K562 (cell line): ENCODE results near the gene TBL2. TPM values are rescaled to one million over a fixed set of nuclear protein-coding genes. Genes with fewer than 3 reads are reported as not detected.

ENCODE experiments used
- CBFA2T3 ChIP-seq: fragments of 450-650 bp; IDR thresholded peaks from 2 replicates; pipeline ENCODE4 v1.6.1; 2017
- CBX8 ChIP-seq: fragments of 200-600 bp; sonication (generic); IDR thresholded peaks from 2 replicates; pipeline ENCODE4 v1.6.1; 2012; ENCODE audit warnings: borderline replicate concordance, mixed run types, low read depth, mild to moderate bottlenecking, moderate library complexity, mixed read lengths, low read length, control low read depth, inconsistent platforms; ENCODE audit not compliant: poor library complexity, severe bottlenecking; ENCODE audit errors: extremely low read depth
- CHD2 ChIP-seq: IDR thresholded peaks from 2 replicates; pipeline ENCODE4 v1.6.1; 2011; ENCODE audit warnings: low read depth, low read length
- FOXA1 ChIP-seq: fragments of 450-650 bp; IDR thresholded peaks from 2 replicates; pipeline ENCODE4 v1.6.1; 2016; ENCODE audit warnings: mild to moderate bottlenecking, borderline replicate concordance
- GATAD2A ChIP-seq: fragments of 450-650 bp; IDR thresholded peaks from 2 replicates; pipeline ENCODE4 v1.6.1; 2017
- JUN ChIP-seq, 2 experiments: sonication (generic) in 1 of 2; formaldehyde crosslinking in 1 of 2; IDR thresholded peaks; 2 replicates each; pipeline versions ENCODE4 v1.6.1 to v1.8.0; 2012 to 2022; ENCODE audit warnings: borderline replicate concordance in 2 of 2, mild to moderate bottlenecking in 2 of 2, improper control_type of control experiment in 1 of 2, low read depth in 1 of 2, low read length in 1 of 2, missing genetic modification reagents in 1 of 2
- KDM4B ChIP-seq, 2 experiments: fragments of 450-650 bp in 1 of 2; sonication (generic) in 1 of 2; IDR thresholded peaks; 2 replicates each; pipeline ENCODE4 v1.6.1; 2016 to 2017; ENCODE audit warnings: borderline replicate concordance in 2 of 2, antibody characterized with exemption in 1 of 2, low read depth in 1 of 2, mild to moderate bottlenecking in 1 of 2
- MYC ChIP-seq, 2 experiments: fragments of 250-450 bp in 1 of 2; sonication (Bioruptor Pico) in 1 of 2; IDR thresholded peaks; 2 replicates each; pipeline versions ENCODE4 v1.5.1 to v1.6.1; 2012 to 2021; ENCODE audit warnings: low read depth in 2 of 2, borderline replicate concordance in 1 of 2, improper control_type of control experiment in 1 of 2, low read length in 1 of 2, mild to moderate bottlenecking in 1 of 2, moderate library complexity in 1 of 2
- NCOR1 ChIP-seq: fragments of 450-650 bp; IDR thresholded peaks from 2 replicates; pipeline ENCODE4 v1.6.1; 2016; ENCODE audit warnings: mild to moderate bottlenecking, moderate library complexity
- NFIX ChIP-seq: fragments of 250-450 bp; sonication (Bioruptor Pico); IDR thresholded peaks from 2 replicates; pipeline ENCODE4 v1.4.0; 2020; ENCODE audit warnings: low read depth, mild to moderate bottlenecking, moderate library complexity
- TEAD4 ChIP-seq, 2 experiments: sonication (generic) in 1 of 2; formaldehyde crosslinking in 1 of 2; IDR thresholded peaks; 2 replicates each; pipeline versions ENCODE4 v1.6.1 to v1.8.0; 2012 to 2022; ENCODE audit warnings: borderline replicate concordance in 1 of 2, inconsistent platforms in 1 of 2, low read length in 1 of 2, mild to moderate bottlenecking in 1 of 2, missing genetic modification reagents in 1 of 2
- ZBTB7A ChIP-seq: IDR thresholded peaks from 2 replicates; pipeline ENCODE4 v1.6.1; 2011; ENCODE audit warnings: low read depth, mild to moderate bottlenecking, low read length, moderate library complexity, borderline replicate concordance; ENCODE audit not compliant: control insufficient read depth
- ZNF274 ChIP-seq: IDR thresholded peaks from 2 replicates; pipeline ENCODE4 v1.6.1; 2011; ENCODE audit warnings: low read depth, mild to moderate bottlenecking, low read length, moderate library complexity, borderline replicate concordance
- polyA plus RNA-seq, 8 experiments: library from polyadenylated mRNA; depleted of rRNA in 4 of 8; stranded (reverse) in 5 of 8; unstranded in 3 of 8; fragments of >200 nt; fragmentation: Nextera tagmentation in 2 of 8; fragmentation: Illumina TruSeq in 1 of 8; extraction: Ambion mirVana in 2 of 8; extraction: Trizol in 1 of 8; gene quantifications; 2 replicates each; pipeline versions ENCODE4 v1.2.1 to v1.2.3, GENCODE V29; 2011 to 2014; ENCODE audit warnings: inconsistent platforms in 1 of 8, missing spikeins in 1 of 8
- total RNA-seq, 7 experiments: library from RNA; depleted of rRNA in 6 of 7; stranded (reverse); fragments of >200 nt in 6 of 7; fragmentation: Illumina TruSeq in 2 of 7; extraction: Trizol in 2 of 7; gene quantifications; 2 replicates each; pipeline versions ENCODE4 v1.2.1 to v1.2.3, GENCODE V29; 2011 to 2021; ENCODE audit warnings: low replicate concordance in 1 of 7
- TF ChIP-seq, protein P1 (sequence below): fragments of 250-450 bp; sonication (Bioruptor Pico); IDR thresholded peaks from 2 replicates; pipeline ENCODE4 v1.8.0; 2022; ENCODE audit warnings: moderate library complexity, mild to moderate bottlenecking, inconsistent platforms
- TF ChIP-seq, protein P2 (sequence below): sonication (generic); formaldehyde crosslinking; IDR thresholded peaks from 2 replicates; pipeline ENCODE4 v1.8.1; 2023; ENCODE audit warnings: mild to moderate bottlenecking, missing genetic modification reagents
- TF ChIP-seq, protein P3 (sequence below), 3 experiments: IDR thresholded peaks in 2 of 3; conservative IDR thresholded peaks in 1 of 3; 2 replicates each; pipeline ENCODE4 v1.5.1; 2011 to 2012; ENCODE audit warnings: low read length in 3 of 3, mild to moderate bottlenecking in 3 of 3, control low read depth in 2 of 3, improper control_type of control experiment in 1 of 3, inconsistent platforms in 1 of 3, low read depth in 1 of 3, mixed read lengths in 1 of 3, moderate library complexity in 1 of 3; ENCODE audit not compliant: insufficient read depth in 2 of 3
- TF ChIP-seq, protein P4 (sequence below): fragments of 450-650 bp; IDR thresholded peaks from 2 replicates; pipeline ENCODE4 v1.6.1; 2016; ENCODE audit warnings: antibody characterized with exemption

Gene TBL2
- total and polyA plus RNA-seq, 9 of the 15 experiments (the other 6 are each of a cell fraction or from before 2014, with no cell fraction given), result 2.5 to 123 (median 49.2) TPM

- TF ChIP-seq, protein P1, sequence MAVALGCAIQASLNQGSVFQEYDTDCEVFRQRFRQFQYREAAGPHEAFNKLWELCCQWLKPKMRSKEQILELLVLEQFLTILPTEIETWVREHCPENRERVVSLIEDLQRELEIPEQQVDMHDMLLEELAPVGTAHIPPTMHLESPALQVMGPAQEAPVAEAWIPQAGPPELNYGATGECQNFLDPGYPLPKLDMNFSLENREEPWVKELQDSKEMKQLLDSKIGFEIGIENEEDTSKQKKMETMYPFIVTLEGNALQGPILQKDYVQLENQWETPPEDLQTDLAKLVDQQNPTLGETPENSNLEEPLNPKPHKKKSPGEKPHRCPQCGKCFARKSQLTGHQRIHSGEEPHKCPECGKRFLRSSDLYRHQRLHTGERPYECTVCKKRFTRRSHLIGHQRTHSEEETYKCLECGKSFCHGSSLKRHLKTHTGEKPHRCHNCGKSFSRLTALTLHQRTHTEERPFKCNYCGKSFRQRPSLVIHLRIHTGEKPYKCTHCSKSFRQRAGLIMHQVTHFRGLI (CRISPR knock-in tag), result no peak
- TF ChIP-seq, protein P2, sequence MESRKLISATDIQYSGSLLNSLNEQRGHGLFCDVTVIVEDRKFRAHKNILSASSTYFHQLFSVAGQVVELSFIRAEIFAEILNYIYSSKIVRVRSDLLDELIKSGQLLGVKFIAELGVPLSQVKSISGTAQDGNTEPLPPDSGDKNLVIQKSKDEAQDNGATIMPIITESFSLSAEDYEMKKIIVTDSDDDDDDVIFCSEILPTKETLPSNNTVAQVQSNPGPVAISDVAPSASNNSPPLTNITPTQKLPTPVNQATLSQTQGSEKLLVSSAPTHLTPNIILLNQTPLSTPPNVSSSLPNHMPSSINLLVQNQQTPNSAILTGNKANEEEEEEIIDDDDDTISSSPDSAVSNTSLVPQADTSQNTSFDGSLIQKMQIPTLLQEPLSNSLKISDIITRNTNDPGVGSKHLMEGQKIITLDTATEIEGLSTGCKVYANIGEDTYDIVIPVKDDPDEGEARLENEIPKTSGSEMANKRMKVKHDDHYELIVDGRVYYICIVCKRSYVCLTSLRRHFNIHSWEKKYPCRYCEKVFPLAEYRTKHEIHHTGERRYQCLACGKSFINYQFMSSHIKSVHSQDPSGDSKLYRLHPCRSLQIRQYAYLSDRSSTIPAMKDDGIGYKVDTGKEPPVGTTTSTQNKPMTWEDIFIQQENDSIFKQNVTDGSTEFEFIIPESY, result peak; percentile 57; the same call in 1 of the 2 replicates
- TF ChIP-seq CBX8, result no peak
- TF ChIP-seq GATAD2A, result peak; percentile 96
- TF ChIP-seq ZNF274, result 0 out of 2 replicates have a peak, but pooled peaks have one; percentile 26
- TF ChIP-seq, protein P3, sequence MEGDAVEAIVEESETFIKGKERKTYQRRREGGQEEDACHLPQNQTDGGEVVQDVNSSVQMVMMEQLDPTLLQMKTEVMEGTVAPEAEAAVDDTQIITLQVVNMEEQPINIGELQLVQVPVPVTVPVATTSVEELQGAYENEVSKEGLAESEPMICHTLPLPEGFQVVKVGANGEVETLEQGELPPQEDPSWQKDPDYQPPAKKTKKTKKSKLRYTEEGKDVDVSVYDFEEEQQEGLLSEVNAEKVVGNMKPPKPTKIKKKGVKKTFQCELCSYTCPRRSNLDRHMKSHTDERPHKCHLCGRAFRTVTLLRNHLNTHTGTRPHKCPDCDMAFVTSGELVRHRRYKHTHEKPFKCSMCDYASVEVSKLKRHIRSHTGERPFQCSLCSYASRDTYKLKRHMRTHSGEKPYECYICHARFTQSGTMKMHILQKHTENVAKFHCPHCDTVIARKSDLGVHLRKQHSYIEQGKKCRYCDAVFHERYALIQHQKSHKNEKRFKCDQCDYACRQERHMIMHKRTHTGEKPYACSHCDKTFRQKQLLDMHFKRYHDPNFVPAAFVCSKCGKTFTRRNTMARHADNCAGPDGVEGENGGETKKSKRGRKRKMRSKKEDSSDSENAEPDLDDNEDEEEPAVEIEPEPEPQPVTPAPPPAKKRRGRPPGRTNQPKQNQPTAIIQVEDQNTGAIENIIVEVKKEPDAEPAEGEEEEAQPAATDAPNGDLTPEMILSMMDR (IDR thresholded peaks at IDR 0.05 in 2 of 3, conservative IDR thresholded peaks at IDR 0.05 in 1 of 3; ENCODE audit: insufficient read depth in 2 of 3, low read depth in 1 of 3, low read length in 3 of 3), result peak; percentile 50 to 71 (median 70)
- TF ChIP-seq CBFA2T3, result peak; percentile 98
- peak; percentile 89 for TF ChIP-seq FOXA1
- TF ChIP-seq KDM4B (IDR thresholded peaks at IDR 0.05; ENCODE audit: borderline replicate concordance in 2 of 2, low read depth in 1 of 2), result no peak
- peak; percentile 31; the same call in 1 of the 2 replicates for TF ChIP-seq NFIX (CRISPR knock-in tag)
- TF ChIP-seq CHD2, result no peak
- TF ChIP-seq JUN (IDR thresholded peaks at IDR 0.05; ENCODE audit: borderline replicate concordance, low read depth, low read length), result peak; percentile 89
- TF ChIP-seq JUN (CRISPR knock-in tag; IDR thresholded peaks at IDR 0.05; ENCODE audit: borderline replicate concordance), result no peak
- peak; percentile 91 for TF ChIP-seq MYC (IDR thresholded peaks at IDR 0.05; ENCODE audit: low read depth, low read length)
- TF ChIP-seq MYC (CRISPR knock-in tag; IDR thresholded peaks at IDR 0.05; ENCODE audit: borderline replicate concordance, low read depth), result no peak
- TF ChIP-seq, protein P4, sequence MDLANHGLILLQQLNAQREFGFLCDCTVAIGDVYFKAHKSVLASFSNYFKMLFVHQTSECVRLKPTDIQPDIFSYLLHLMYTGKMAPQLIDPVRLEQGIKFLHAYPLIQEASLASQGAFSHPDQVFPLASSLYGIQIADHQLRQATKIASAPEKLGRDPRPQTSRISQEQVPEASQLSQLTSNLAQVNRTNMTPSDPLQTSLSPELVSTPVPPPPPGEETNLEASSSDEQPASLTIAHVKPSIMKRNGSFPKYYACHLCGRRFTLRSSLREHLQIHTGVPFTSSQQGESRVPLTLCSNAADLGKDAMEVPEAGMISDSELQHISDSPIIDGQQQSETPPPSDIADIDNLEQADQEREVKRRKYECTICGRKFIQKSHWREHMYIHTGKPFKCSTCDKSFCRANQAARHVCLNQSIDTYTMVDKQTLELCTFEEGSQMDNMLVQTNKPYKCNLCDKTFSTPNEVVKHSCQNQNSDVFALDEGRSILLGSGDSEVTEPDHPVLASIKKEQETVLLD, result peak; percentile 82; the same call in 1 of the 2 replicates
- TF ChIP-seq NCOR1, result peak; percentile 95
- peak; percentile 98 for TF ChIP-seq ZBTB7A
- TF ChIP-seq TEAD4 (IDR thresholded peaks at IDR 0.05; ENCODE audit: low read length), result peak; percentile 96
- no peak for TF ChIP-seq TEAD4 (CRISPR knock-in tag; IDR thresholded peaks at IDR 0.05; ENCODE audit: borderline replicate concordance)
These were observed 34.4 kb upstream of the TBL2 start (continued) for GRCh38 chr7:73612598-73613269.
